ENCODE data around the gene KLHL17.
"Not testable (repeated sequence)": the region's sequence is repeated elsewhere in the genome, so short reads cannot be mapped to it uniquely, and the experiment has no call there.

KLHL17 gene

DNA sequence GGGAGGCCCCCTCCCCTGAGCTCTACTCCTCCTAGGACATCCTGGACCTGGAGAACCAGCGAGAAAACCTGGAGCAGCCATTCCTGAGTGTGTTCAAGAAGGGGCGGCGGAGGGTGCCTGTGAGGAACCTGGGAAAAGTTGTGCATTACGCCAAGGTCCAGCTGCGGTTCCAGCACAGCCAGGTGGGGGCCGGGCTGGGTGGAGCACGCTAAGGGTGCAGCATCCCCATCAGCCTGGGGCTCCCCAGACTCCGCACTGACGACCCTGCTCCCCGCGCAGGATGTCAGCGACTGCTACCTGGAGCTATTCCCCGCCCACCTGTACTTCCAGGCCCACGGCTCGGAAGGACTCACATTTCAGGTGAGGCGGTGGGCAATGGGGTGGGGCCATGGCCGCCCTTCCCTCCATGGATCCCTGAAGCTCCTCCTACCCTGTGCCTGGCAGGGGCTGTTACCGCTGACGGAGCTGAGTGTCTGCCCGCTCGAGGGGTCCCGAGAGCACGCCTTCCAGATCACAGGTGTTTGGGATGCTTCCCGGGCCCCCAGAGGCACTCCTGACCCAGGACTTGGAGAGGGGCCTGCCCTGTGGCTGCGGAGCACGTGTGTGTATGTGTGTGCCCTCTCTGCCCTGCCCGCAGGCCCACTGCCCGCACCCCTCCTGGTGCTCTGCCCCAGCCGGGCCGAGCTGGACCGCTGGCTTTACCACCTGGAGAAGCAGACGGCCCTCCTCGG is 10.0 kb downstream of the KLHL17 start:
- no peak for DNase-seq

DNA sequence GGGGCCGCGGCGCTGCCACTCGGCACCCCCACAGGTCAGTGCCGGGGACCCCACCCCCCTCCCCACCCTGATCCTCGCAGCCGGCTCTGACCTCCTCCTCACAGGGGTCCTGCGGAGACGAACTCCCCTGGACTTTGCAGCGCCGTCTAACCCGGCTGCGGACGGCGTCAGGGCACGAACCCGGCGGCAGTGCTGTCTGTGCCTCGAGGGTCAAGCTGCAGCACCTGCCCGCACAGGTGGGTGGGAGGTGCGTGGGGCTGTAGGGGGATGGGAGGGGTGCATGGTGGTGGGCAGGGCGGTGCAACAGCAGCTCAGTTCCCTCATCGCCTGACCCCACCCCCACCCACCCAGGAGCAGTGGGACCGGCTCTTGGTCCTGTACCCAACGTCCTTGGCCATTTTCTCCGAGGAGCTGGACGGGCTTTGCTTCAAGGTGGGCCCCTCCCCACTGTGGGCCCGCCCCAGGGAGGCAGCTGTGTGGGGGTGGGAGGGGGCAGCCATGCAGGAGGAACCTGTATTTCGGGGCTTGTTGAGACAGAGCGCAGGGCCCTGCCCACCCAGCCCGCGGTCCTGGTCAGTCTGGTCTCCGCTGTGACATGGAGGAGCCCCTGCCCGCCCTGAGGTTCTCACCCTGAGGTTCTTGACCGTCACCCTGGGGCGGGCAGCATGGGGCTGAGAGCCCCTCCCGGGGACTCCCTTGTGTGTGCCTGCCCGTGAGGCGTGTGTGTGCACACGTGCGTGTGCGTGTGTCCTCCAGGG is 10.8 kb downstream of the KLHL17 start:
- DNase-seq: no peak

GRCh38 chr1:971751-972506 is 11.5 kb downstream of the KLHL17 start:
- DNase-seq: no peak

GRCh38 chr1:972726-973458 is 12.5 kb downstream of the KLHL17 start:
- DNase-seq: no peak

GRCh38 chr1:973459-974292 is 13.3 kb downstream of the KLHL17 start:
- DNase-seq: no peak

- DNase-seq: no peak
These were observed 13.9 kb downstream of the KLHL17 start for GRCh38 chr1:974293-974640.

DNA sequence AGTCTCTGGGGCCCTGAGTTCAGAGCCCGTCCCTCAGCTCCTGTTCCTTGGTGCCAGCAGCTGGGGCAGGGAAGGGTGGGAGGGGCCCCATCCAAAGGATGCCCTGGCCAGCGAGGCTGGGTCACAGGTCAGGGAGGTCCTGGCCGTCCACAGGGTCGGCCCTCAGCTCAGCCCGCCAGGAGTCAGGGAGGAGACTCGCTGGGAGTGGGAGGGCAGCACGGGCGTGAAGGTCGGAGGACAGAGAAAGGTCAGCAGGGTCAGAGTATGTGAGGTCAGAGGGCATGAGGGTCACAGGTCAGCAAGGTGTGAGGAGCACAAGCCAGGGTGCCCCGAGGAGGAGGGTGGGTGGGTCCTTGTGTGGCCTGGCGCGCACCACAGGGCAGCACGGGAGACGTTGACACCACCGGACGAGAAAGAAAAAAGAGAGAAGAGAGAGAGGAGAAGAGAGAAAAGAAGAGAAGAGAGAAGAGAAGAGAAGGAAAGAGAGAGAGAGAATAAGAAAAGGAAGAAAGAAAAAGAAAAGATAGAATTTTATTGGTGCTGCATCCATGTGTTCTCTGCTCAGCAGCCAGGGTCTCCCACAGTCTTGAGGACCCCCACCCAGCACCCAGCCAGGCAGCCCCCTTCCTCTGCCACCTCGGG is 14.4 kb downstream of the KLHL17 start:
- DNase-seq: no peak

DNA sequence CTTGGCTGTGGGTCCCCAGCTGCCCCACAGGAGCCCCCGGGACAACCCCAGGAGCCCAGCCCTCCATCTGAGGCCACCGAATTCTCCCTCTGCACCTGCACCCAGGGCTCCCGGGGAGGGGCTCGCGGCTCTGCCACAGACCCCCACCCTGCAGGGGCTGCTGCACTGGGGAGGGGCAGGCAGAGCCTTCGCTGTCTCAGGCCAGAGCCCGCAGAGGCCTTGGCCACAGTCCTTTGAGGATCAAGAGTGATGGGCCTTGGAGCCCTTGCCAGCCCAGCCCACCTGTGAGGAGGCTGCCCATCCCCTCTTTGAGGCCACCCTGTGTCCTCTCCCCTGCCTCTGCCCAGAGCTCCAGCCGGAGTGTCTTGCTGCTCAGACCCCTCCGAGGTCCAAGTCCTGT is 15.0 kb downstream of the KLHL17 start:
- no peak for DNase-seq

GRCh38 chr1:975896-976683 is 15.7 kb downstream of the KLHL17 start:
- DNase-seq: peak; percentile 80

DNA sequence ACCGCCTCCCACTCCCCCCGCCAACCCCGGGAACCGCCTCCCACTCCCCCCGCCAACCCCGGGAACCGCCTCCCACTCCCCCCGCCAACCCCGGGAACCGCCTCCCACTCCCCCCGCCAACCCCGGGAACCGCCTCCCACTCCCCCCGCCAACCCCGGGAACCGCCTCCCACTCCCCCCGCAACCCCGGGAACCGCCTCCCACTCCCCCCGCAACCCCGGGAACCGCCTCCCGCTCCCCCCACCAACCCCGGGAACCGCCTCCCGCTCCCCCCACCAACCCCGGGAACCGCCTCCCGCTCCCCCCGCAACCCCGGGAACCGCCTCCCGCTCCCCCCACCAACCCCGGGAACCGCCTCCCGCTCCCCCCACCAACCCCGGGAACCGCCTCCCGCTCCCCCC is 16.4 kb downstream of the KLHL17 start:
- DNase-seq: not testable (repeated sequence)

DNA sequence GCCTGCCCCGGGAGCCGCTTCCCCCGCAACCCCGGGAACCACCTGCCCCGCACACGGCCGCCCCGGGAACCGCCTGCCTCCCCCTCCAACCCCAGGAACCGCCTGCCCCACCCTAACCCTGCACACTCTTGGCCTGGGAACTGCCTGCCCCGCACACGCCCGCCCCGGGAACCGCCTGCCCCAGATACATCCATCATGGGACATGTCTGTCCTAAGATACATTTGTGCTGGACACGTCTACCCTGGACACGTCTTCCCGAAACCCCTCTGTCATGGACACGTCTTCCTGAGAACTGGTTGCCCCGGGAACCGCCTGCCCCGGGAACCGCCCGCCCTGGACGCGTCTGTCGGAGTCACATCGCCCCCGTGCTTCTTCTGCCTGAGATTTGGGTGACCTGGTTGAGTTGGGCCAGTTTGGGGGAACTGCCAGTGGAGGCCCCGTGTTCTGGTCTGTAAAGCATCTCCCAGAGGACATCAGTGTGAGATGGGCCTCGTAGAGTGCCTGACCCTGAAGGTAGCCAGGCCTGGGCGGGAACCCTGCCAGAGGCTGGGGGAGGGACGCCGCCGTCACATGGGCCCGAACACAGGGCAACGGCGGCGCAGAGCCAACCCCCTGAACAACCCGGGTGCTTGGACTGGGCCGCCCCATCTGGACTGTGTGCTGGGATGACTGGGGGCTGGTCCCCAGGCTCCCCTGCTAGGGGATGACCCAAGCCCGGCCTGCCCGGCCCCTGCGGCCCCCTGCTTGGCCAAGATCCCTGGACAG is 17.9 kb downstream of the KLHL17 start:
- no peak for DNase-seq

DNA sequence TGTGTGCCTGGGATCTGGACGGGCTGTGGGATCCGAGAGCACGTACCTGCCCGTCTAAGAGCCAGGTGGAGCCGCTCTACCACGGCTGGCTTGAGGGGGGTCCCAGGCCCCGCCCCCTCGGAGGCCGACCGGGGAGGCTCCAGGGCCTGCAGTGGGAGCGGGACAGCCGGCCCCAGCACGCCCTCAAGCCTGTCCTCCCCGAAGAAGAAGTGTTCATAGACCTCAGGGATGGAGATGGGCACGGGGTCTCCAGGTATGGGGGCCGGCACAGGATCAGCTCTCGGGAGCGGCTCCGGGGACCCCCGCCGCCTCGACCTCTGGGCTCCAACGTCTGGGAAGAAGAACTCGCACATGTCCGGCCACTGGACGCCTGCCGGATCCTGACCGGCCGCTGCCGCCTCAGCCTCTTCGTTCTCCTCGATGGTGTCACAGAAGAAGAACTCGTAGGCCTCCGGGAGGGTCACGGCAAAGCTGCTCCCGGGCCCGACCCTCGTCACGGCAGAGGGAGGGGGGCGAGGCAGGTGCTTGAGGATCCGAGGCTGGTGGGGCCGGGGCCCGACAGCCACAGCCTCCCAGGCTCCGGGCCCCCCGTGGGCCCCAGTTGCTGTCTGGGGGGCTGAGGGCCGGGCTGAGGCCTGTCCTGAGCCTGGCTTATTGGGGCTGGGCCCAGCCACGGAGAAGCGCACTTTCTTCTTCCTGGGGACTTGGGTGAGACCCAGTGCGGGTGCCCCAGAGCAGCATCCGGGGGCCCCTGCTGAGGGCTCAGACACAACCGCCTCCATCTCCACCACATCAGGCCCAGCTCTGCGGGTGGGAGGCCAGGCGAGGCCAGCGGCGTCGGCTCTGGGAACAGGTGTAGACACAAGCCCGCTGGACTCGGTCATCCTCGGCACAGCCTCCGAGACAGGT is 18.7 kb downstream of the KLHL17 start:
- no peak for DNase-seq

GRCh38 chr1:979744-980072 is 19.3 kb downstream of the KLHL17 start:
- no peak for DNase-seq

GRCh38 chr1:980137-980571 is 19.8 kb downstream of the KLHL17 start:
- DNase-seq: no peak

- DNase-seq: no peak
These were observed 20.4 kb downstream of the KLHL17 start for GRCh38 chr1:980602-981395.

DNA sequence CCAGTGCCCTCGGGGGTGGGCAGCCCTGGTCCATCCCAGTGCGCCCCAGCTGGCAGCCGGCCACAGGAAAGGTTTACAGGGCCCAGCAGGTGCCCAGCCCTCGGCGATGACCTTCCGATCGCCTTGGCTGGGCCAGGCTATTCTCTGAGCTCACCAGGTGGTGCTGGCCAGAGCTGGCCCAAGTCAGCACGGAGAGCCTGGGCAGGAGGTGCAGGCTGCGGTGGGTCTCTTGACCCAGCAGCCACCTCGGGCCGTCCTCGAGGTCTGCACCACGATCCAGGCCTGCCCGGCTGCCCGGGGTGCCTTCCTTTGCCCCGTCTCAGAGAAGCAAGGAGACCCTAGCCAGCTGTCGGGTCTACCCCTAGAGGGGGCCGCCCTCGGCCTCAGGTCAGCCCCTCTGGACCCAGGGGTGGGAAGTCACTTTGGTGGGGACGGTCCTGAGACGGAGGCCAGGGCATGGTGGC is 21.1 kb downstream of the KLHL17 start:
- DNase-seq: no peak

DNA sequence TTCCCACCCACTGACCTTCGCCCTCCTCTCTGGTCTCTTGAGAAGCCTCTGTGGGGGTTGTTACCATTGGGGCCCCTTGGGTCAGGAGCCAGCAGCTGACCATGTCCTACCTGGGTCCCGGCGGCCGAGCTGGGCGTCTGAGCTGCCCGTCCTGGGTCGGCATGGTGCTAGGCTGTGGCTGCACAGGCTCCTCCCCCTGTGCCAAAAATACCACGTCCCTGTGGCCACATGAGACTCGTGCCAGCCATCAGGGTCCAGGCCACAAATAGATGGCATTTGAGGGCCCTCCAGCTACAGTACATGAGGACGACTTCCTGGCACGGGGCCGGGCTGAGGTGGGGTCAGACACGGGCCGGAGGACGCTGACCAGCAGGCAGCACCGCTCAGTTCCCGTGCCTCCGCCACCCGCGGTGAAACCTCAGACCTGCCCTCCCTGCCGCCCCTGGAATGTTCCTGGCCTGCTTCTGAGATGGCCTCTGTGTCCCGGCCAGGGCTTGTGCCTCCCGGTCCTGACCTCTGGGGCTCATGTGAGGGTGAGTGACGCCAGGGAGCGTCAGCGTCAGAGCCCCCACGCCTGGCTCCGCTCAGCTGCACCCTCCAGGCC is 21.7 kb downstream of the KLHL17 start, which contains the start of gene PERM1:
PERM1 (minus strand) TSS at position 139 of the 604 bp plus-strand sequence. CDS start 1,064 bp downstream, outside the sequence.
- DNase-seq: no peak

Data from activated T-cell treated with anti-CD3 and anti-CD28 coated beads, Interleukin-2, amount 50 U/mL, for 1 hour (primary cell).